ENCODE data around the gene TRABD2B.

Gene TRABD2B

GRCh38 chr1:47931395-47931794, 65.8 kb downstream of the TRABD2B start:
- no peak for DNase-seq

- DNase-seq: no peak
Measured at GRCh38 chr1:47930210-47930840, 66.9 kb downstream of the TRABD2B start.

GRCh38 chr1:47927165-47927564, 70.0 kb downstream of the TRABD2B start:
- no peak for DNase-seq

GRCh38 chr1:47926461-47926999, 70.7 kb downstream of the TRABD2B start:
- DNase-seq: no peak

- no peak for DNase-seq
Measured at GRCh38 chr1:47924270-47925048, 72.7 kb downstream of the TRABD2B start.

- no peak for DNase-seq
Measured at GRCh38 chr1:47921935-47922415, 75.2 kb downstream of the TRABD2B start.

- no peak for DNase-seq
Measured at GRCh38 chr1:47919113-47919833, 77.9 kb downstream of the TRABD2B start.

- DNase-seq: no peak
Measured at GRCh38 chr1:47918257-47918867, 78.8 kb downstream of the TRABD2B start.

GRCh38 chr1:47917687-47918086, 79.5 kb downstream of the TRABD2B start:
- DNase-seq: no peak

GRCh38 chr1:47915677-47916353, 81.4 kb downstream of the TRABD2B start:
- no peak for DNase-seq

- no peak for DNase-seq
Measured at GRCh38 chr1:47914952-47915676, 82.1 kb downstream of the TRABD2B start.

- no peak for DNase-seq
Measured at GRCh38 chr1:47914218-47914938, 82.8 kb downstream of the TRABD2B start.

GRCh38 chr1:47913225-47913823, 83.9 kb downstream of the TRABD2B start:
- DNase-seq: no peak

GRCh38 chr1:47912756-47913155, 84.4 kb downstream of the TRABD2B start:
- DNase-seq: no peak

- DNase-seq: no peak
Measured at GRCh38 chr1:47911892-47912291, 85.3 kb downstream of the TRABD2B start.

GRCh38 chr1:47911424-47911823, 85.8 kb downstream of the TRABD2B start:
- DNase-seq: no peak

GRCh38 chr1:47908258-47908657, 88.9 kb downstream of the TRABD2B start:
- no peak for DNase-seq

- no peak for DNase-seq
Measured at GRCh38 chr1:47907177-47907528, 90.0 kb downstream of the TRABD2B start.

- DNase-seq: no peak
Measured at GRCh38 chr1:47906527-47907176, 90.5 kb downstream of the TRABD2B start.

GRCh38 chr1:47906009-47906432, 91.2 kb downstream of the TRABD2B start:
- no peak for DNase-seq

Data from activated CD8-positive, alpha-beta memory T cell treated with anti-CD3 and anti-CD28 coated beads, Interleukin-2, amount 50 U/mL, for 4 hours (primary cell).